ENCODE data around the gene RAB10. TPM values are rescaled to one million over a fixed set of nuclear protein-coding genes. Genes with fewer than 3 reads are reported as not detected.

The RAB10 gene
- total and polyA plus RNA-seq, 9 of the 15 experiments (the other 6 are each of a cell fraction or from before 2014, with no cell fraction given): 25.1 to 214 (median 157) TPM

DNA sequence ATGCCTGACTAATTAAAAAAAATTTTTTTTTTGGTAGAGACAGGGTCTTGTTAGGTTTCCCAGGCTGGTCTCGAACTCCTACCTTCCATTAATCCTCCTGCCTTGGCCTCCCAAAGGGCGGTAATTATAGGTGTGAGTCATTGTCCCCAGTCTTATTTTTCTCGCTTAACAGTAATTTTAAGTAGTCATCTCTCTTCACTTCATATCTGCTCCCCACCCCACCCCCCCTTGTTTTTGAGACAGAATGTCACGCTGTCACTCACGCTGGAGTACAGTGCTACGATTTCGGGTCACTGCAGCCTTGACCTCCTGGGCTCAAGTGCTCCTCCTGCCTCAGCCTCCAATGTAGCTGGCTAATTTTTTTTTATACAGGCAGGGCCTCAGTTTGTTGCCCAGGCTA is 27.7 kb downstream of the RAB10 start (continued):
- TF ChIP-seq, protein P1, sequence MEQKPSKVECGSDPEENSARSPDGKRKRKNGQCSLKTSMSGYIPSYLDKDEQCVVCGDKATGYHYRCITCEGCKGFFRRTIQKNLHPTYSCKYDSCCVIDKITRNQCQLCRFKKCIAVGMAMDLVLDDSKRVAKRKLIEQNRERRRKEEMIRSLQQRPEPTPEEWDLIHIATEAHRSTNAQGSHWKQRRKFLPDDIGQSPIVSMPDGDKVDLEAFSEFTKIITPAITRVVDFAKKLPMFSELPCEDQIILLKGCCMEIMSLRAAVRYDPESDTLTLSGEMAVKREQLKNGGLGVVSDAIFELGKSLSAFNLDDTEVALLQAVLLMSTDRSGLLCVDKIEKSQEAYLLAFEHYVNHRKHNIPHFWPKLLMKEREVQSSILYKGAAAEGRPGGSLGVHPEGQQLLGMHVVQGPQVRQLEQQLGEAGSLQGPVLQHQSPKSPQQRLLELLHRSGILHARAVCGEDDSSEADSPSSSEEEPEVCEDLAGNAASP (IDR thresholded peaks at IDR 0.05): no peak
- TF ChIP-seq BRF1 (IDR thresholded peaks at IDR 0.05; ENCODE audit: borderline replicate concordance, extremely low read depth, insufficient read length) (no peak), RBM17 (IDR thresholded peaks at IDR 0.05; ENCODE audit: borderline replicate concordance, low read depth, low read length) (no peak), GATAD2B (IDR thresholded peaks at IDR 0.05; ENCODE audit: borderline replicate concordance) (no peak), DPF2 (IDR thresholded peaks at IDR 0.05) (peak; percentile 60; the same call in 1 of the 2 replicates), USF2 (CRISPR knock-in tag; IDR thresholded peaks at IDR 0.05) (no peak), NR1H2 (CRISPR knock-in tag; IDR thresholded peaks at IDR 0.05) (no peak), MCM7 (IDR thresholded peaks at IDR 0.05) (no peak), CHD4 (IDR thresholded peaks at IDR 0.05; ENCODE audit: insufficient read depth, insufficient replicate concordance, low read depth, low read length, poor library complexity, severe bottlenecking) (no peak), DMBX1 (CRISPR knock-in tag; IDR thresholded peaks at IDR 0.05; ENCODE audit: borderline replicate concordance) (peak; percentile 23; the same call in 1 of the 2 replicates), MEF2A (IDR thresholded peaks at IDR 0.05; ENCODE audit: control insufficient read depth, low read depth, low read length) (no peak), FOXO4 (CRISPR knock-in tag; IDR thresholded peaks at IDR 0.05) (no peak), SP1 (CRISPR knock-in tag; IDR thresholded peaks at IDR 0.05) (no peak), ZBTB33 (CRISPR knock-in tag; IDR thresholded peaks at IDR 0.05) (no peak), SMARCE1 (IDR thresholded peaks at IDR 0.05) (no peak), ZNF184 (CRISPR knock-in tag; IDR thresholded peaks at IDR 0.05) (no peak)
- TF ChIP-seq, protein P2, sequence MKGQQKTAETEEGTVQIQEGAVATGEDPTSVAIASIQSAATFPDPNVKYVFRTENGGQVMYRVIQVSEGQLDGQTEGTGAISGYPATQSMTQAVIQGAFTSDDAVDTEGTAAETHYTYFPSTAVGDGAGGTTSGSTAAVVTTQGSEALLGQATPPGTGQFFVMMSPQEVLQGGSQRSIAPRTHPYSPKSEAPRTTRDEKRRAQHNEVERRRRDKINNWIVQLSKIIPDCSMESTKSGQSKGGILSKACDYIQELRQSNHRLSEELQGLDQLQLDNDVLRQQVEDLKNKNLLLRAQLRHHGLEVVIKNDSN (CRISPR knock-in tag; IDR thresholded peaks at IDR 0.05): no peak
- TF ChIP-seq, protein P3, sequence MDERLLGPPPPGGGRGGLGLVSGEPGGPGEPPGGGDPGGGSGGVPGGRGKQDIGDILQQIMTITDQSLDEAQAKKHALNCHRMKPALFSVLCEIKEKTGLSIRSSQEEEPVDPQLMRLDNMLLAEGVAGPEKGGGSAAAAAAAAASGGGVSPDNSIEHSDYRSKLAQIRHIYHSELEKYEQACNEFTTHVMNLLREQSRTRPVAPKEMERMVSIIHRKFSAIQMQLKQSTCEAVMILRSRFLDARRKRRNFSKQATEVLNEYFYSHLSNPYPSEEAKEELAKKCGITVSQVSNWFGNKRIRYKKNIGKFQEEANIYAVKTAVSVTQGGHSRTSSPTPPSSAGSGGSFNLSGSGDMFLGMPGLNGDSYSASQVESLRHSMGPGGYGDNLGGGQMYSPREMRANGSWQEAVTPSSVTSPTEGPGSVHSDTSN (CRISPR knock-in tag; IDR thresholded peaks at IDR 0.05; ENCODE audit: low read depth): no peak
- TF ChIP-seq, protein P3 (tag; conservative IDR thresholded peaks at IDR 0.05; ENCODE audit: low read depth): peak; percentile 55
